ENCODE results near the gene HMG20B.

The HMG20B gene

GRCh38 chr19:3608750-3609322 lies 36.1 kb downstream of the HMG20B start:
- no peak for TF ChIP-seq CTCF (IDR thresholded peaks at IDR 0.05; ENCODE audit: control insufficient read depth, extremely low read depth, insufficient read depth)
- H3K4me3 ChIP-seq (ENCODE audit: low read depth, low read length), result no peak overlapping the region
- no peak for DNase-seq (ENCODE audit: low read depth)

- DNase-seq (ENCODE audit: low read depth), result no peak
- TF ChIP-seq CTCF (IDR thresholded peaks at IDR 0.05; ENCODE audit: control insufficient read depth, extremely low read depth, insufficient read depth), result no peak
- H3K4me3 ChIP-seq (ENCODE audit: low read depth, low read length), result no peak overlapping the region
Measured at GRCh38 chr19:3609779-3610719, 37.3 kb downstream of the HMG20B start.

GRCh38 chr19:3610745-3611717 lies 38.3 kb downstream of the HMG20B start:
- no peak for TF ChIP-seq CTCF (IDR thresholded peaks at IDR 0.05; ENCODE audit: control insufficient read depth, extremely low read depth, insufficient read depth)
- no peak for DNase-seq (ENCODE audit: low read depth)
- H3K4me3 ChIP-seq (ENCODE audit: low read depth, low read length), result no peak overlapping the region

- no peak for TF ChIP-seq CTCF (IDR thresholded peaks at IDR 0.05; ENCODE audit: control insufficient read depth, extremely low read depth, insufficient read depth)
- H3K4me3 ChIP-seq (ENCODE audit: low read depth, low read length), result no peak overlapping the region
- no peak for DNase-seq (ENCODE audit: low read depth)
Measured at GRCh38 chr19:3611841-3612240, 39.1 kb downstream of the HMG20B start.

GRCh38 chr19:3612330-3612729 lies 39.6 kb downstream of the HMG20B start:
- no peak overlapping the region for H3K4me3 ChIP-seq (ENCODE audit: low read depth, low read length)
- DNase-seq (ENCODE audit: low read depth), result no peak
- TF ChIP-seq CTCF (IDR thresholded peaks at IDR 0.05; ENCODE audit: control insufficient read depth, extremely low read depth, insufficient read depth), result no peak

GRCh38 chr19:3612901-3613741 lies 40.4 kb downstream of the HMG20B start:
- no peak for TF ChIP-seq CTCF (IDR thresholded peaks at IDR 0.05; ENCODE audit: control insufficient read depth, extremely low read depth, insufficient read depth)
- no peak overlapping the region for H3K4me3 ChIP-seq (ENCODE audit: low read depth, low read length)
- no peak for DNase-seq (ENCODE audit: low read depth)
